Measurements from ENCODE around the gene TUBB4A. TPM values are rescaled to one million over a fixed set of nuclear protein-coding genes. Genes with fewer than 3 reads are reported as not detected.

TUBB4A gene
- total RNA-seq, 1 donor from 2014 or later: 43.4 TPM

DNA sequence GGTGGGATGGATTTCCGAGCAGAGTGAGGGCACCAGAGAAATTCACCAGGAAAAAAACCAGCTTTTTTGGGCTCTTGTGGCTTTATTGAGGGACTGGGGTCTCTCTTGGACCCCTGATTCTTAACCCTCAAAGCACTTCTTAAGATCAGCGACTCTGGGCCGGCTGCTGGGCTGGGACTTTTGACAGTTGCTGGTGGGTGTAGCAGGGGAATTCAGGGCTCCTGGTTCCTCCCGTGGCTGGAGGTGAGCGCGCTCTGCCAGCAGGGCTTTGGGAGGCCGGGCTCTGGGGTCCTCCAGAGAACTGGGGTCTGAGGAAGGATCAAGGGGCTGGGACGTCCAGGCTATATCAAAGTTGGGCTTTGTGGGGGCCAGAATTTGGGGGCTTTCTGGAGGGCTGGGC is 34.7 kb downstream of the TUBB4A start:
- no peak for DNase-seq (ENCODE audit: low spot score, unreplicated experiment)
- TF ChIP-seq, protein P1, sequence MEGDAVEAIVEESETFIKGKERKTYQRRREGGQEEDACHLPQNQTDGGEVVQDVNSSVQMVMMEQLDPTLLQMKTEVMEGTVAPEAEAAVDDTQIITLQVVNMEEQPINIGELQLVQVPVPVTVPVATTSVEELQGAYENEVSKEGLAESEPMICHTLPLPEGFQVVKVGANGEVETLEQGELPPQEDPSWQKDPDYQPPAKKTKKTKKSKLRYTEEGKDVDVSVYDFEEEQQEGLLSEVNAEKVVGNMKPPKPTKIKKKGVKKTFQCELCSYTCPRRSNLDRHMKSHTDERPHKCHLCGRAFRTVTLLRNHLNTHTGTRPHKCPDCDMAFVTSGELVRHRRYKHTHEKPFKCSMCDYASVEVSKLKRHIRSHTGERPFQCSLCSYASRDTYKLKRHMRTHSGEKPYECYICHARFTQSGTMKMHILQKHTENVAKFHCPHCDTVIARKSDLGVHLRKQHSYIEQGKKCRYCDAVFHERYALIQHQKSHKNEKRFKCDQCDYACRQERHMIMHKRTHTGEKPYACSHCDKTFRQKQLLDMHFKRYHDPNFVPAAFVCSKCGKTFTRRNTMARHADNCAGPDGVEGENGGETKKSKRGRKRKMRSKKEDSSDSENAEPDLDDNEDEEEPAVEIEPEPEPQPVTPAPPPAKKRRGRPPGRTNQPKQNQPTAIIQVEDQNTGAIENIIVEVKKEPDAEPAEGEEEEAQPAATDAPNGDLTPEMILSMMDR (IDR thresholded peaks at IDR 0.05; ENCODE audit: unreplicated experiment): no peak
- H3K27ac Mint-ChIP-seq: no peak overlapping the region
- H3K4me1 Mint-ChIP-seq (ENCODE audit: low read depth): peaks cover 22% of the 10 kb centered on the region
- H3K9me3 Mint-ChIP-seq (ENCODE audit: low read depth): no peaks in the 10 kb centered on the region
- no peaks in the 10 kb centered on the region for H3K27me3 Mint-ChIP-seq
- H3K36me3 Mint-ChIP-seq (ENCODE audit: insufficient read depth): peaks cover 13% of the 10 kb centered on the region
- H3K4me3 Mint-ChIP-seq (ENCODE audit: low read depth): no peak overlapping the region

DNA sequence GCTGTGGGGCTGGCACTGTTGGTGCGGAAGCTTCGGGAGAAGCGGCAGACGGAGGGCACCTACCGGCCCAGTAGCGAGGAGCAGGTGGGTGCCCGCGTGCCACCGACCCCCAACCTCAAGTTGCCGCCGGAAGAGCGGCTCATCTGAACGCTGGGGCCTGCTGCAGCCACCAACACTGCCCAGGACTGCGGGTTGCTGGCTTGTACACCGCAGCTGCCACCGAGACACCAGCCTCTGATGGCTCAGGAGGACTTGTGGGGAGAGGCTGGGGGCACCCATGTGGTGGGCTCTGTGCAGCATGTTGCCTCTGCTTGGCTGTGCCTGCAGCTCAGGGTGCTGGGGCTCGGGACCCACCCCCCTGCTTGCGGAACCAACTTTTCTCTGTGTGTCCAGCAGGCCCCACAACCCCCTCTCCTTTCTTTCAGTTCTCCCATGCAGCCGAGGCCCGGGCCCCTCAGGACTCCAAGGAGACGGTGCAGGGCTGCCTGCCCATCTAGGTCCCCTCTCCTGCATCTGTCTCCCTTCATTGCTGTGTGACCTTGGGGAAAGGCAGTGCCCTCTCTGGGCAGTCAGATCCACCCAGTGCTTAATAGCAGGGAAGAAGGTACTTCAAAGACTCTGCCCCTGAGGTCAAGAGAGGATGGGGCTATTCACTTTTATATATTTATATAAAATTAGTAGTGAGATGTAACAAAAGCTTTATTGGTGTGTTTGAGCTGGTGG is 35.4 kb downstream of the TUBB4A start:
- no peak for DNase-seq (ENCODE audit: low spot score, unreplicated experiment)
- TF ChIP-seq, protein P1 (IDR thresholded peaks at IDR 0.05; ENCODE audit: unreplicated experiment): no peak
- no peak overlapping the region for H3K27ac Mint-ChIP-seq
- H3K4me3 Mint-ChIP-seq (ENCODE audit: low read depth): peak overlapping the region; percentile 45
- H3K27me3 Mint-ChIP-seq: no peaks in the 10 kb centered on the region
- H3K9me3 Mint-ChIP-seq (ENCODE audit: low read depth): no peaks in the 10 kb centered on the region
- H3K36me3 Mint-ChIP-seq (ENCODE audit: insufficient read depth): peaks cover 13% of the 10 kb centered on the region
- peaks cover 22% of the 10 kb centered on the region for H3K4me1 Mint-ChIP-seq (ENCODE audit: low read depth)

DNA sequence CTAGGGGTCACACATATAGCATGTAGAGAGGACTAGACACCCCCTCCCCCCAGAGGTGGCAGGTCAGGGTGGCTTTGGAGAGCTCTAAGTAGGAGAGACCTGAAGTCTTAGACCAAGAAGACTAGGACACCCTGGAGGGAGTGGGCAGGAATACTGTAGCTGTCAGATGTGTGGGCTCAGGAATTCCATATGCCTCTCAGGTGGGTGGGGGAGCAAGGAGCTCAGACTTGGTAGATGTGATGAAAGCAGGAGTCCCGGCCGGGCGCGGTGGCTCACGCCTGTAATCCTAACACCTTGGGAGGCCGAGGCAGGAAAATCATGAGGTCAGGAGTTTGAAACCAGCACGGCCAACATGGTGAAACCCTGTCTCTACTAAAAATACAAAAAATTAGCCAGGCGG is 36.4 kb downstream of the TUBB4A start:
- TF ChIP-seq, protein P1 (IDR thresholded peaks at IDR 0.05; ENCODE audit: unreplicated experiment): no peak
- Mint-ChIP-seq H3K27me3 (no peaks in the 10 kb centered on the region), H3K4me3 (ENCODE audit: low read depth) (peak overlapping the region; percentile 87), H3K36me3 (ENCODE audit: insufficient read depth) (peaks cover 13% of the 10 kb centered on the region), H3K27ac (peak overlapping the region; percentile 97), H3K4me1 (ENCODE audit: low read depth) (peaks cover 22% of the 10 kb centered on the region), H3K9me3 (ENCODE audit: low read depth) (no peaks in the 10 kb centered on the region)
- no peak for DNase-seq (ENCODE audit: low spot score, unreplicated experiment)

DNA sequence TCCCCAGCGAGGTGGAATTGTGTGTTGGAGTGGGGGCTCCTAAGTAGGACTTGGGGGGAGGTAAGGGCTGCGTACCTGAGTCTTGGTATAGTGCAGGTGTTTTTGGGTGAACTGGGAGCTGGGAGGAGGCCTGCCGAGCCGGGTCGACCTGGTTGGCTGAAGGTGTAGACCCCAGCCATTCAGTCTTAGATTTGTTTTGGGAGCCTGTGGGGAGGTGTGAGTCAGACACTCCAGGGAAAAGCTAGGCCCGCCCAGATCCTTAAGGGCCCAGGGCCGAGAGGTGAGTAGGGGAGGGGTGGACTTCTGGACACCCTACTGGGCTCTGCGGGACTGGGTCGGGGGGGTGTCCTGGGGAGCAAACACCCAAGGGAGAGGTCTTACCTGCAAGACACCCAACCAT is 37.1 kb downstream of the TUBB4A start:
- H3K27me3 Mint-ChIP-seq: no peaks in the 10 kb centered on the region
- peak overlapping the region; percentile 97 for H3K27ac Mint-ChIP-seq
- no peak for DNase-seq (ENCODE audit: low spot score, unreplicated experiment)

DNA sequence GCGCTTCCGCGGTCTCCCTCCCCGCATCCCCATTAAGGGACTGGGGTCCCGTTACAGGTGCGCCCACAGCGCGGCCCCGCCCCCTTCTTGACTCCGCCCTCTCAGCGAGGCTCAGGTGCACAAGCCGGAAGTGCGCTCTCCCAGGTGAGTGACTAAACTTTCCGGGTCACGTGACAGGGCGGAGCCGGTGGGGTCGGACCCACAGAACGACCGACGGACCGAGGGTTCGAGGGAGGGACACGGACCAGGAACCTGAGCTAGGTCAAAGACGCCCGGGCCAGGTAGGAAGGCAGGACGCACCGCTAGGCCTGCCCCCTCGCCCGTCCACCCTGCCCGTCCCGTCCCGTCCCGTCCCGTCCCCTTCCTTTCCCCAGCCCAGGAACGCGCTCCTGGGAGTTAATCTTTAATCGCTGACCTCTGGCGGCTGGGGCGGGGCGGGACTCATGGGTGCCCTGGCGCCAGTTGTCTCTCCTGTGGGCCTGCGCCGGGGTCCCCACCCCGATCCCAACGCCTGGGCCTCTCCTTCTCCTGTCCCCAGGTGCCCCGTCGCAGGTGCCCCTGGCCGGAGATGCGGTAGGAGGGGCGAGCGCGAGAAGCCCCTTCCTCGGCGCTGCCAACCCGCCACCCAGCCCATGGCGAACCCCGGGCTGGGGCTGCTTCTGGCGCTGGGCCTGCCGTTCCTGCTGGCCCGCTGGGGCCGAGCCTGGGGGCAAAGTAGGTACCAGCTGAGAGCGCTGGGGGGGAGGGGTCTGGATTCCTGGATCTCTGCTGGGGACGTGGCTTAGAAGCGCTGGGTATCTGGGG is 37.8 kb downstream of the TUBB4A start, which contains the start of gene CRB3:
Gene CRB3, plus strand, starts transcription at position 202 of the 804 bp plus-strand sequence. Its CDS starts 431 bp downstream, at position 633.
- peaks cover 11% of the 10 kb centered on the region for H3K36me3 Mint-ChIP-seq (ENCODE audit: insufficient read depth)
- peak within 1 kb of the TSS; percentile 97 for H3K27ac Mint-ChIP-seq
- H3K4me1 Mint-ChIP-seq (ENCODE audit: low read depth): peaks cover 17% of the 10 kb centered on the region
- H3K9me3 Mint-ChIP-seq (ENCODE audit: low read depth): no peaks in the 10 kb centered on the region
- peak; percentile 97 for DNase-seq (ENCODE audit: low spot score, unreplicated experiment)
- peak within 1 kb of the TSS; percentile 87 for H3K4me3 Mint-ChIP-seq (ENCODE audit: low read depth)
- no peaks in the 10 kb centered on the region for H3K27me3 Mint-ChIP-seq
- TF ChIP-seq, protein P1 (IDR thresholded peaks at IDR 0.05; ENCODE audit: unreplicated experiment): no peak

More for the DNA sequence above, 37.1 kb downstream of the TUBB4A start:
- Mint-ChIP-seq H3K4me3 (ENCODE audit: low read depth) (peak overlapping the region; percentile 87), H3K36me3 (ENCODE audit: insufficient read depth) (peaks cover 11% of the 10 kb centered on the region), H3K9me3 (ENCODE audit: low read depth) (no peaks in the 10 kb centered on the region), H3K4me1 (ENCODE audit: low read depth) (peaks cover 20% of the 10 kb centered on the region)
- TF ChIP-seq, protein P1 (IDR thresholded peaks at IDR 0.05; ENCODE audit: unreplicated experiment): no peak
